ENCODE results near the gene ZNF84.

Gene ZNF84

DNA sequence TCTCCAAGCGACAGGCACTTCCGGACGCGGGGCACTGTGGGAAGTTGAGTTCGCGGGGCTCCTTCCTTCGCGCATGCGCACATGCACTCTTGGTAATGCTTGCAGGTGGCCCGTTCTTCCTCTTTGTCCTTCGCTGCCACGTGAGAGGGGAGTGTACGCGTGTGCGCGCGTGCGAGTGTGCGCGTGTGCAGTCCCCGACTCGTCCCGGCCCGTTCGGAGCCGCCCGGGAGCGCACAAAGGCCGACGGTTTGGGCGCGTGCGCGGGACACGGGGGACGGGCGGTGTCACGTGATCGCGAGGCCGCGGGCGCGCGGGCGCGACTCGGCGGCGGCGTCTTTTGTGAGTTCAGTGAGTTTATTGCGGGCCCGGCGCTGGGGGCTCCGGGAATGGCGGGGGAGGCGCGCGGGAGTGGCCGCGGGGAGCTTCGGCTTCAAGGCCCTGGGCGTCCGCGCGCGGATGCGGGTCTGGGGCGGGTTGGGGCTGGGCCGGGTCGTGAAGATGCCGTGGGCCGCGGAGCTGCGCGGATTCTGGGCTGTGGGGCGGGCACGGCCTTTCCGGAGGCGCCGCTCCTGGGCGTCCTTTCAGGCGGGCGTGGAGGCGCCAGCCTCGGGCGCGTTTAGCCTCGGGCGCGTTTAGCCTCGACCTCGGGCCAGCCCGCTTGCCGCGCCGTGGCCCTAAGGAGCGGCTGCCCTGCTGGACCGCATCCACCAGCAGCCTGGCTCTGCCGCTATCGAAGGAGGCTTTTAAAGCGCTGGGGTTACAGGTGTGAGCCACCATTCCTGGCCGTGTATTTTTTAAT, at the start of gene ZNF84:
Gene ZNF84 (plus strand): TSS at position 303 of the 799 bp plus-strand sequence. CDS start 3,959 bp downstream, outside the sequence.
- peak; percentile 92 for DNase-seq (ENCODE audit: low spot score)

- DNase-seq (ENCODE audit: low spot score) = no peak
Measured at GRCh38 chr12:132998741-132999140, 38.6 kb upstream of the ZNF84 start.

GRCh38 chr12:133010657-133011297, 26.5 kb upstream of the ZNF84 start:
- no peak for DNase-seq (ENCODE audit: low spot score)

- no peak for DNase-seq (ENCODE audit: low spot score)
Measured at GRCh38 chr12:133023566-133023965, 13.7 kb upstream of the ZNF84 start.

GRCh38 chr12:133026996-133027395, 10.3 kb upstream of the ZNF84 start:
- DNase-seq (ENCODE audit: low spot score) = no peak

- no peak for DNase-seq (ENCODE audit: low spot score)
Measured at GRCh38 chr12:133038118-133038709, 905 bp downstream of the ZNF84 start.

DNA sequence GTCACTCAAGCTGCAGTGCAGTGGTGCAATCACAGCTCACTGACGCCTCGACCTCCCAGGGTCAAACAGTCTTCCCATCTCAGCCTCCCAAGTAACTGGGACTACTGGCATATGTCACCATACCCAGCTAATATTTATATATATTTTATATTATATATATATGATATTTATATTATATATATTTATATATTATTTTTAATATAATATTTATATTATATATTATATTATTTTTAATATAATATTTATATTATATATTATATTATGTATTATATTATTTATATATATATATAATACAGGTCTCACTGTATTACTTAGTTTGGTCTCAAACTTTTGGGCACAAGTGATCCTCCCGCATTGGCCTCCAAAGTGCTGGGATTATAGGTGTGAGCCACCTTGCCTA, 9.4 kb downstream of the ZNF84 start:
- DNase-seq (ENCODE audit: low spot score) = no peak

GRCh38 chr12:133057446-133057845, 20.1 kb downstream of the ZNF84 start:
- DNase-seq (ENCODE audit: low spot score) = no peak

DNA sequence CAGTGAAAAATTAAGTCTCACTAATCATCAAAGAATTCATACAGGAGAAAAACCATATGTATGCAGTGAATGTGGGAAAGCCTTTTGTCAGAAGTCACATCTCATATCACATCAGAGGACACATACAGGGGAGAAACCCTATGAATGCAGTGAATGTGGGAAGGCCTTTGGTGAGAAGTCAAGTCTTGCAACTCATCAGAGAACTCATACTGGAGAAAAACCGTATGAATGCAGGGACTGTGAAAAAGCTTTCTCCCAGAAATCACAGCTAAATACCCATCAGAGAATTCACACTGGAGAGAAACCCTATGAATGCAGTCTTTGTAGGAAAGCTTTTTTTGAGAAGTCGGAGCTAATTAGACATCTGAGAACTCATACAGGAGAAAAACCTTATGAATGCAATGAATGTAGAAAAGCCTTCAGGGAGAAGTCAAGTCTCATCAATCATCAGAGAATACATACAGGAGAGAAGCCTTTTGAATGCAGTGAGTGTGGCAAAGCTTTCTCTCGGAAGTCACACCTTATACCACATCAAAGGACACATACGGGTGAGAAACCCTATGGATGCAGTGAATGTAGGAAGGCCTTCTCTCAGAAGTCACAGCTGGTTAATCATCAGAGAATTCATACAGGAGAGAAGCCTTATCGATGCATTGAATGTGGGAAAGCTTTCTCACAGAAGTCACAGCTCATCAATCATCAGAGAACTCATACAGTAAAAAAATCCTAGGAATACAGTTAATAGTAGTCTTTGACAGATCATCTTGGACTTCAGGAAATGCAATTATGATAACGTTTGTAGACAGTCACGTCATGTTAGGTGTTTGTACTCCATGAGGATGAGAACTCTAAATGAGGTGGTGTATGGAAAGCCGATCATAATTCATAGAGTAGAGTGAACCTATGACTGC, 21.1 kb downstream of the ZNF84 start:
- DNase-seq (ENCODE audit: low spot score) = no peak

GRCh38 chr12:133061954-133062353, 24.6 kb downstream of the ZNF84 start:
- no peak for DNase-seq (ENCODE audit: low spot score)

DNA sequence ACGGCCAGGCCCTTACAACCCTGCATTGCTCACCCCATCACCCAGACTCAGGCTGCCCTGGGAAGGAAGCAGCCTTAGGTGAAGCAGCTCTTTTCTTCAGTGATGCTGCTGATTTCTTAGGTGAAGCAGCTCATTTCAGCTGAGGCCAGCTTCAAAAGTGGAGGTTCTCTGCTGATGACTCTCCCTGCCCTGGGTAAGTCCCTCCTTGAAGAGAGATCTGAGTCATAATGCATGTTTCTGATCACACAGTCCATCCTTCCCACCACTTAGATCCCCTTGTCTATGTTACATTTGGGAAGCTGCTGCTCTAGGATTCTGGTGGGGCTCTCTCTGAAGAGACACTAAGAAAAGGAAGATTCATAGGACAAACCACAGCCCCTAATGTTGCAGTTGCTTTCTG, 26.2 kb downstream of the ZNF84 start:
- DNase-seq (ENCODE audit: low spot score) = no peak

GRCh38 chr12:133073836-133074235, 36.5 kb downstream of the ZNF84 start:
- no peak for DNase-seq (ENCODE audit: low spot score)

DNA sequence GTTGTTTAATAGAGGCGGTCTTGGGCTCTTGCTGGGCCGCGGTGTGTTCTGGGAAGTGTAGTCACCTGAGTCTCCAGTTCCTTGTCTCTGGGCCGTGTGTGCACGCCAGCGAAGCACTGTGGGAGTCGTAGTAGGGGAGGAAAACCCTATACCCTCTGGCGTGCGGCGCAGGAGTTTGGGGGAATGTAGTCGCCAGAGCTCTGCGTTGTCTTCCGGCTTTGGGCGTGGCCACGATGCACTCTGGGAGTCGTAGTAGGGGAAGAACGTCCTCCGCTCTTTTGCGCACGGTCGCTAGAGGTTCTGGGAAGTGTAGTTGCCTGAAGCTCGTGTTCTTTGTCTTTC, 42.7 kb downstream of the ZNF84 start:
- peak; percentile 90 for DNase-seq (ENCODE audit: low spot score)

DNA sequence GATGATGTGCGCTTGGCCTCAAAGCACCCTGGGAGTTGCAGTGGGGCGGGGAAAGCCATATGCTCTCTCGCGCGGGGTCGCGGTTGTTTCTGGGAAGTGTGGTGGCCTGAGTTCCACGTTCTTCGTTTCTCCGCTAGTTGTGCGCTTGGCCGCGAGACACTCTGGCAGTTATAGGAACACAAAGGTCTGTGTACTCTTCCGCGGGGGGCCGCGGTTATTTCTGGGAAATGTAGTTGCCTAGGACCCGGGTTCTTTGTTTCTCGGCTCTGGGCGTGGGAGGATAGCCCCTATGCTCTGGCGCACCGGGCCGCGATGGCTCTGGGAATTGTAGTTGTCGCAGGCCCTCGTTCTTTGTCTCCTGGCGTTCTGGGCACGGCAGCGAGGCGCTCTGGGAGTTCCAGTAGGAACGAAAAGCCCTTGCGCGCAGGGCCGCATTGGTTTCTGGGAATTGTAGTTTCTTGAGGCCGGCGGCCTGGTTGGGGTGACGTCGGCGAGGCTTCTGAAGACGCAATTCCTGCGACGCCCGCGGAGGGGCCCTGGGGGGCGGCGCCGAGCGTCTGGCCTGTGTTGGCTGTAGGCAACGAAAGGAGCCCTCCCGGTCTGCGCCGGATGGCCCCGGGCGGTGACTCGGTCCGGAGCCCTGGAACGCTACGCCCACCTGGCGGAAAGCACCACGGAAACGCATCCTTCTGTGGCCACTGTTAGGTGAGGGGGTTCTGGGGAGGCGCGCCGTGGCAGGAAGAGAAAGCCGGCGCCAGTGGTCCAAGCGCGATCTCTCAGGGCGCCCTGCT, 43.3 kb downstream of the ZNF84 start, which contains the start of gene ZNF140:
Gene ZNF140 (plus strand): TSS at position 556 of the 791 bp plus-strand sequence. CDS start 398 bp downstream, outside the sequence.
- peak; percentile 91 for DNase-seq (ENCODE audit: low spot score)

GRCh38 chr12:133081159-133081780, 44.0 kb downstream of the ZNF84 start:
- no peak for DNase-seq (ENCODE audit: low spot score)

DNA sequence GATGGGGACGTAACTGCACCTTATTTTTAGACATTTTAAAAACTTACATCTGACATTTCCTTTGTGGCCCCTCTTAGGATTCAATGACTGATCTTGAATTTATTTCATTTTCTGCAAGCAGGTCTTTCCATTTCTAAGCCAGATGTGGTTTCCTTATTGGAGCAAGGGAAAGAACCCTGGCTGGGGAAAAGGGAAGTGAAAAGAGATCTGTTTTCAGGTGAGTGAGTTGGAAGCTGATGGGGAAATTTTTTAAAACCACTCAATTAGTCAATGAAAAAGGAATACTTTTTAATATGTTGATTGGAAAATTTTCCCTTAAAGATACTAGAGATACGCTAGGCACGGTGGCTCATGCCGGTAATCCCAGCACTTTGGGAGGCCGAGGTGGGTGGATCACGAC, 46.0 kb downstream of the ZNF84 start:
- no peak for DNase-seq (ENCODE audit: low spot score)

GRCh38 chr12:133105620-133106019, 68.3 kb downstream of the ZNF84 start:
- no peak for DNase-seq (ENCODE audit: low spot score)

DNA sequence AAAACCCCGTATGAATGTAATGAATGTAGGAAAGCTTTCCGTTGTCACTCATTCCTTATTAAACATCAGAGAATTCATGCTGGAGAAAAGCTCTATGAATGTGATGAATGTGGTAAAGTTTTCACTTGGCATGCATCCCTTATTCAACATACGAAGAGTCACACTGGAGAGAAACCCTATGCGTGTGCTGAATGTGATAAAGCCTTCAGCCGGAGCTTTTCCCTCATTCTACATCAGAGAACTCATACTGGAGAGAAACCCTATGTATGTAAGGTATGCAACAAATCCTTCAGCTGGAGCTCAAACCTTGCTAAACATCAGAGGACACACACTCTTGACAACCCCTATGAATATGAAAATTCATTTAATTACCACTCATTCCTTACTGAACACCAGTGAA, 68.9 kb downstream of the ZNF84 start:
- DNase-seq (ENCODE audit: low spot score) = no peak

GRCh38 chr12:133107121-133107520, 69.8 kb downstream of the ZNF84 start:
- no peak for DNase-seq (ENCODE audit: low spot score)

GRCh38 chr12:133108150-133108549, 70.8 kb downstream of the ZNF84 start:
- DNase-seq (ENCODE audit: low spot score) = no peak
